Upper lobe of right lung (tissue), 1 donor: ENCODE measurements around the gene ENOX1. TPM values are rescaled to one million over a fixed set of nuclear protein-coding genes. Genes with fewer than 3 reads are reported as not detected.

Experiments used
- ATAC-seq: fragments of 200-7000 bp; cut with Tn5 transposase; one replicate; pipeline ENCODE4 v1.9.1; 2020; ENCODE audit warnings: mild to moderate bottlenecking, moderate library complexity
- DNase-seq: peaks from one replicate; pipeline ENCODE4 v3.0.0-alpha.2; 2020
- H3K27ac ChIP-seq: fragments of 200-600 bp; one replicate; pipeline ENCODE4 v1.8.0; 2022
- H3K27me3 ChIP-seq: fragments of 200-600 bp; one replicate; pipeline ENCODE4 v1.8.0; 2022; ENCODE audit warnings: mild to moderate bottlenecking
- H3K36me3 ChIP-seq: fragments of 200-600 bp; one replicate; pipeline ENCODE4 v1.8.0; 2022
- H3K4me1 ChIP-seq: fragments of 200-600 bp; one replicate; pipeline ENCODE4 v1.8.0; 2022
- H3K4me3 ChIP-seq: fragments of 200-600 bp; one replicate; pipeline ENCODE4 v1.8.0; 2022; ENCODE audit warnings: mild to moderate bottlenecking
- H3K9me3 ChIP-seq: fragments of 200-600 bp; one replicate; pipeline ENCODE4 v1.8.0; 2022
- intact Hi-C: fragments of 100-400 bp; cut with DNase I; formaldehyde crosslinking; loops from one replicate; pipeline ENCODE4 v1.11.0; 2022
- total RNA-seq: library from RNA; stranded (reverse); fragmentation: NEBNext Ultra II Directional; extraction: Animal tissue kit (Norgen Biotek cat#: 25700); gene quantifications from one replicate; pipeline ENCODE4 v1.2.1, GENCODE V29; 2021
- TF ChIP-seq, protein P1 (sequence below): fragments of 200-600 bp; IDR thresholded peaks from one replicate; pipeline ENCODE4 v1.8.0; 2022; ENCODE audit warnings: antibody characterized with exemption
- donor health status: DM: no; HTN: yes; CAD: no; lungs with severe emphysema.

The ENOX1 gene
- total RNA-seq, 1 donor from 2014 or later = 0.69 TPM

DNA sequence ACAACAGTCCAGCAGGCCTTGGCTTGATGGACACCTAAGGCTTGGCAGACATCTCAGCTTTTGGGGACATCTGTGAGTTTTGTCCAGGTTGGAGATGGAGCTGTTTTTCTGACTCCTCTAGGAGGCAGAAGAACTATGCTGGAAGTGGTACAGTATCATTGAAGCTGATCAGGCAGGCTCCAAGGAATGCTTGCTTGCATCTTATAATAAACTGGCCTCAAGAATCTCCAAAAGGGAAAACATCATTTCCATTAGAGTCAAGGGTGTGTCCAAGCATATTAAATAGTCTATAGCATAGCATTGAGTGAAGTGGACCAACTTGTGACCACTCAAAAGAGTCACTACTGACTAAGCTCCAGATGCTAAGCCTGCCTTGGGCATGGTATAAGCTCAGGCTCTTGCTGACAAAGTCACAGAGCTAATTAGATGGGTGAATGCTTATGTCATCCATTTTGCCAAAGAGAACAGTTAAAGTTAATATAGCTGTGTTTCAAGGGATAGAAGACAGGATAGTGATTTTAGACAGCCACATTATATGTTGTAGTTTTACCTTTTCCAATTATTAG, 547.4 kb downstream of the ENOX1 start:
- Histone ChIP-seq H3K36me3 (no peaks in the 10 kb centered on the region), H3K4me1 (no peaks in the 10 kb centered on the region), H3K27ac (no peak overlapping the region), H3K4me3 (no peak overlapping the region), H3K27me3 (no peaks in the 10 kb centered on the region), H3K9me3 (no peaks in the 10 kb centered on the region)
- intact Hi-C loops = no loop called here
- no peak for ATAC-seq
- TF ChIP-seq, protein P1, sequence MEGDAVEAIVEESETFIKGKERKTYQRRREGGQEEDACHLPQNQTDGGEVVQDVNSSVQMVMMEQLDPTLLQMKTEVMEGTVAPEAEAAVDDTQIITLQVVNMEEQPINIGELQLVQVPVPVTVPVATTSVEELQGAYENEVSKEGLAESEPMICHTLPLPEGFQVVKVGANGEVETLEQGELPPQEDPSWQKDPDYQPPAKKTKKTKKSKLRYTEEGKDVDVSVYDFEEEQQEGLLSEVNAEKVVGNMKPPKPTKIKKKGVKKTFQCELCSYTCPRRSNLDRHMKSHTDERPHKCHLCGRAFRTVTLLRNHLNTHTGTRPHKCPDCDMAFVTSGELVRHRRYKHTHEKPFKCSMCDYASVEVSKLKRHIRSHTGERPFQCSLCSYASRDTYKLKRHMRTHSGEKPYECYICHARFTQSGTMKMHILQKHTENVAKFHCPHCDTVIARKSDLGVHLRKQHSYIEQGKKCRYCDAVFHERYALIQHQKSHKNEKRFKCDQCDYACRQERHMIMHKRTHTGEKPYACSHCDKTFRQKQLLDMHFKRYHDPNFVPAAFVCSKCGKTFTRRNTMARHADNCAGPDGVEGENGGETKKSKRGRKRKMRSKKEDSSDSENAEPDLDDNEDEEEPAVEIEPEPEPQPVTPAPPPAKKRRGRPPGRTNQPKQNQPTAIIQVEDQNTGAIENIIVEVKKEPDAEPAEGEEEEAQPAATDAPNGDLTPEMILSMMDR = no peak
- DNase-seq = no peak

DNA sequence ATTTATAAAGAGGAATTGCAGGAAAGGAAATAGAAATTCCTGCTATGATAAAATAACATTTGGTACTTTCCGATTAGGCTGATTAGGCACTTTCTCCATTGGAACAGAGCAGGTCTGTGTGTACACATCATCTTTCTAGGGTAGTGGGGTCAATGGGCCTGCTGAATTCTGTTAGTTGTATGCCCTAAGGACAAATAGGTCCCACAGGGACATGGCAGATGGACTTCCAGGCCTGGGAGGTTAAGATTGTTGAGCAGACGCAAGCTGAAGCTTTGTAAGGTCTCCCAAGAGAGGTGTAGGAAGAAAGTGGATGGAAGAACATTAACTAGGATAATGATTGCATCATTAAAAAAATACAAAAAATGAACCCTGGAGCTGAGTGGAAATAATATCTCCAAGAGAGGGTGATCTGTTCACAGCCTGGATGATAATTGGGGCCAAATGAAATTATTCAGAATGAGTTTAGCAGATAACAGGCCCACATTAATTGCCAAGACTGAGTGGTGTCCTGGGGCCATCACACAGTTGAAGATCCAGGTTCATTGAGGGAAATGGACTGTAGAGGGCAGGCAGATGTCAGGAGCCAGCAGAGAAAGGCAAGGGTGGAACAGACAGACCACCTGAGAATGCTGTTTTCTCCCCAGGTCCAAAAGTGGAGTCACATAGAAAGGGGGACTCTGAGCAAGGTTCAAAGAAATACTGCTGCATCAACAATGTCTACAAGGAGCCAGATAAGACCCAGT, 548.3 kb downstream of the ENOX1 start:
- Histone ChIP-seq H3K9me3 (no peaks in the 10 kb centered on the region), H3K27me3 (no peaks in the 10 kb centered on the region), H3K4me3 (no peak overlapping the region), H3K27ac (no peak overlapping the region), H3K4me1 (no peaks in the 10 kb centered on the region), H3K36me3 (no peaks in the 10 kb centered on the region)
- no peak for DNase-seq
- intact Hi-C loops = no loop called here
- ATAC-seq = no peak
- TF ChIP-seq, protein P1 = no peak

DNA sequence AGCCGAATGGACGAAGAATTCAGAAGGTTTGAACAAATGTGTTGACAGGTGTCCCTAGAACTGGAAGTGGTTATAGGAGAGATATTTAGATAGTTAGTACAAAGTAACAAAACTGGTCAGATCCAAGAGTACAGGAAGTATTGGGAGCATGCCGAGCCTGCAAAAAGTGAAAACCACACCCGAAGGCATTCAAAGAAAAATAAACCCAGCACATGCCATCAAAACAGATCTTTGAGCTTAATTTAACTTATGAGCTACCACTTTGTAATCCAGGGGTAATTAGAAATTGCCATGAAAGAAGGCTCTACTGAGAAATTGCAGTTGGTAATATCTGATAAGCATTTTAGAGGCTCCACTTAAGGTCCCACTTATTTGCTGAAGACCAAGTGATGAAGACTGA, 549.2 kb downstream of the ENOX1 start:
- no peaks in the 10 kb centered on the region for H3K4me1 ChIP-seq
- DNase-seq (no peak), ATAC-seq (no peak)
- no peak overlapping the region for H3K4me3 ChIP-seq
- H3K9me3 ChIP-seq = no peaks in the 10 kb centered on the region
- TF ChIP-seq, protein P1 = no peak
- intact Hi-C loops = no loop called here
- no peak overlapping the region for H3K27ac ChIP-seq
- no peaks in the 10 kb centered on the region for H3K36me3 ChIP-seq
- no peaks in the 10 kb centered on the region for H3K27me3 ChIP-seq

DNA sequence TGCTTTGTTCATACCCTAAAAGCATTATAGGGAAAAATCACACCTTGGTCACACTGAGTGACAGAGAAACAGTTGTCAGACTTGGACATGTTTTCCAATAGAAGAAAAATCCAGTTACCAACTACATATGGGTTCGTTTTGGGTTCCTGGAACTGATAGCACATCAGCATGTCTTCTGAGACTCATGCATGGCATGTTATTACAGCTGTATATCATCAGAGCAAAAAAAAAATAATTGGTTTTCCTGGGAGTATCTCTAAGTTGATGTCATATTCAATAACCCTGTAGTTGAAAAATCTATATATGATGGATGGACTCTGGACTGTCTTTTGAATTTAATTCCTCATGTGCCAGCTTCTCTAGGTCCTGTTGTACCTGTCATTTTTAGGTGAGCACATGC, 551.7 kb downstream of the ENOX1 start:
- Histone ChIP-seq H3K27ac (no peak overlapping the region), H3K4me1 (no peaks in the 10 kb centered on the region), H3K27me3 (no peaks in the 10 kb centered on the region), H3K9me3 (no peaks in the 10 kb centered on the region), H3K4me3 (no peak overlapping the region), H3K36me3 (no peaks in the 10 kb centered on the region)
- ATAC-seq (no peak), DNase-seq (no peak)
- intact Hi-C loops = no loop called here
- TF ChIP-seq, protein P1 = no peak

DNA sequence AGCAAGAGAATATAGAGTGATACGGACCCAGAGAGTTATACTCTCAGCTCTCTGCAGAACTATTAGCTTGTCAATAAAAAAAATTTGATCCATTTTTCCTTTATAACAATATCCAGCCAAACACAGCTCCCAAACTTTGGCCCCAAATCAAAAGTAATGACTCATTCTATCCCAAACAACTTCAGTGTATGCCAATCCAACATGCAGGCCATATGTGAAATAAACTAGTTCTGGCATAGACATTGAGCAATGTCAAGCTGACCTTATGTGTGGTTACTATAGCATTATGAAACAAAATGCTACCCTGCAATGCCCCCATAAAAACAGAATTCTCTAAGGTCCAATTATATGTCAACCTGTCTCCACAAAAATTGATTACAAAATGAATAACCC, 553.9 kb downstream of the ENOX1 start:
- TF ChIP-seq, protein P1 = no peak
- DNase-seq (no peak), ATAC-seq (no peak)
- Histone ChIP-seq H3K4me1 (no peaks in the 10 kb centered on the region), H3K27me3 (no peaks in the 10 kb centered on the region), H3K9me3 (no peaks in the 10 kb centered on the region), H3K36me3 (no peaks in the 10 kb centered on the region), H3K27ac (no peak overlapping the region), H3K4me3 (no peak overlapping the region)
- intact Hi-C loops = no loop called here
